RCC 7860 (cell line): ENCODE data around the gene GFOD1.
A peak's percentile ranks its signal among the peaks of the same experiment; 100 is the strongest.
"Not testable (repeated sequence)": the region's sequence is repeated elsewhere in the genome, so short reads cannot be mapped to it uniquely, and the experiment has no call there.

ENCODE experiments used
- DNase-seq: peaks from one replicate; pipeline ENCODE4 v3.0.0-alpha.2; 2015; ENCODE audit warnings: low spot score
- FAIRE-seq: peaks from 2 replicates; lab custom pipeline; 2012; peaks lifted over from hg19 to GRCh38; lab: Jason Lieb, UNC

GFOD1 gene

GRCh38 chr6:13336553-13336952 is 150.8 kb downstream of the GFOD1 start:
- DNase-seq: peak; percentile 51

GRCh38 chr6:13334953-13335352 is 152.4 kb downstream of the GFOD1 start:
- FAIRE-seq (no peak), DNase-seq (no peak)

More at GRCh38 chr6:13336553-13336952, 150.8 kb downstream of the GFOD1 start:
- no peak for FAIRE-seq

GRCh38 chr6:13332349-13332706 is 155.1 kb downstream of the GFOD1 start:
- no peak for FAIRE-seq
- DNase-seq: no peak

GRCh38 chr6:13331516-13332348 is 155.7 kb downstream of the GFOD1 start:
- DNase-seq (peak; percentile 31), FAIRE-seq (no peak)

GRCh38 chr6:13328875-13329183 is 158.6 kb downstream of the GFOD1 start:
- FAIRE-seq: no peak
- no peak for DNase-seq

GRCh38 chr6:13328076-13328874 is 159.1 kb downstream of the GFOD1 start, which contains the start of gene TBC1D7:
TSS of gene TBC1D7 (minus strand) at chr6:13328537. CDS start at chr6:13326898, 1,639 bp downstream.
- DNase-seq (peak; percentile 85), FAIRE-seq (no peak)

GRCh38 chr6:13327691-13328075 is 159.7 kb downstream of the GFOD1 start:
- DNase-seq: no peak
- FAIRE-seq: no peak

GRCh38 chr6:13326031-13326586 is 161.3 kb downstream of the GFOD1 start:
- DNase-seq, FAIRE-seq: not testable (repeated sequence)

GRCh38 chr6:13319891-13320564 is 167.4 kb downstream of the GFOD1 start:
- no peak for DNase-seq
- no peak for FAIRE-seq

- FAIRE-seq: no peak
Observed at GRCh38 chr6:13318821-13319220, 168.6 kb downstream of the GFOD1 start.

GRCh38 chr6:13315896-13316295 is 171.5 kb downstream of the GFOD1 start:
- no peak for FAIRE-seq
- no peak for DNase-seq

More at GRCh38 chr6:13318821-13319220, 168.6 kb downstream of the GFOD1 start:
- no peak for DNase-seq

- FAIRE-seq (no peak), DNase-seq (no peak)
Observed at GRCh38 chr6:13314806-13315205, 172.6 kb downstream of the GFOD1 start.

- DNase-seq: no peak
- no peak for FAIRE-seq
Observed at GRCh38 chr6:13311155-13311554, 176.2 kb downstream of the GFOD1 start.

- DNase-seq (no peak), FAIRE-seq (no peak)
Observed at GRCh38 chr6:13308332-13308731, 179.1 kb downstream of the GFOD1 start.
